ENCODE results near the gene NACA. TPM values are rescaled to one million over a fixed set of nuclear protein-coding genes. Genes with fewer than 3 reads are reported as not detected.

The NACA gene
- total and polyA plus RNA-seq, 8 donors: 305 to 892 (median 506) TPM

- WGBS, 2 donors: 0% methylated on average over 59 to 62 of the region's 62 CpGs
- DNase-seq: peak; percentile 56 to 89 (median 72)
- intact Hi-C loops (cut with DNase I): no loop called here
- H3K4me3 ChIP-seq: peak overlapping the region; percentile 59 to 94 (median 78)
- peaks cover 0 to 8% (median 0%) of the 10 kb centered on the region in 3 donors for H3K4me1 ChIP-seq
- FAIRE-seq: no peak
- no peaks in the 10 kb centered on the region for H3K9me3 ChIP-seq
- no peak for TF ChIP-seq CTCF (IDR thresholded peaks at IDR 0.05)
- no peaks in the 10 kb centered on the region for H3K36me3 ChIP-seq
- ATAC-seq: peak; percentile 21 to 47 (median 35)
- H3K27ac ChIP-seq: peak overlapping the region; percentile 95 to 100 (median 100)
- no peaks in the 10 kb centered on the region for H3K27me3 ChIP-seq
Measured at GRCh38 chr12:56687223-56688128, 37.6 kb downstream of the NACA start.

- Histone ChIP-seq H3K4me1 (peaks cover 0 to 8% (median 0%) of the 10 kb centered on the region in 3 donors), H3K36me3 (peaks cover 0 to 3% (median 0%) of the 10 kb centered on the region in 3 donors), H3K9me3 (no peaks in the 10 kb centered on the region), H3K4me3 (peak overlapping the region in 2 of 4 donors; percentile 59 to 94), H3K27ac (peak overlapping the region; percentile 20 to 100 (median 68)), H3K27me3 (no peaks in the 10 kb centered on the region)
- ATAC-seq (no peak), FAIRE-seq (no peak), DNase-seq (peak in 1 of 6 donors; percentile 40)
- intact Hi-C loops (cut with DNase I): no loop called here
- TF ChIP-seq CTCF (IDR thresholded peaks at IDR 0.05): no peak
- WGBS, 2 donors: 7 to 11% methylated on average over 8 of the region's 8 CpGs
Measured at GRCh38 chr12:56684745-56685359, 40.2 kb downstream of the NACA start.

GRCh38 chr12:56682323-56682722 lies 42.8 kb downstream of the NACA start:
- Histone ChIP-seq H3K36me3 (peaks cover 0 to 3% (median 0%) of the 10 kb centered on the region in 3 donors), H3K27ac (no peak overlapping the region), H3K4me1 (peaks cover 0 to 8% (median 0%) of the 10 kb centered on the region in 3 donors), H3K4me3 (no peak overlapping the region), H3K27me3 (no peaks in the 10 kb centered on the region), H3K9me3 (no peaks in the 10 kb centered on the region)
- FAIRE-seq (no peak), DNase-seq (peak in 1 of 6 donors; percentile 10), ATAC-seq (no peak)
- intact Hi-C loops (cut with DNase I): no loop called here
- TF ChIP-seq CTCF (IDR thresholded peaks at IDR 0.05): no peak
- 88 to 93% methylated on average over 6 of the region's 6 CpGs for WGBS, 2 donors

- Histone ChIP-seq H3K27me3 (no peaks in the 10 kb centered on the region), H3K36me3 (peaks cover 0 to 3% (median 0%) of the 10 kb centered on the region in 3 donors), H3K4me3 (no peak overlapping the region), H3K27ac (no peak overlapping the region), H3K4me1 (peaks cover 0 to 4% (median 0%) of the 10 kb centered on the region in 3 donors), H3K9me3 (no peaks in the 10 kb centered on the region)
- DNase-seq (peak in 1 of 6 donors; percentile 12), ATAC-seq (no peak), FAIRE-seq (no peak)
- TF ChIP-seq CTCF (IDR thresholded peaks at IDR 0.05): no peak
- intact Hi-C loops (cut with DNase I): no loop called here
- WGBS, 2 donors: 93% methylated on average over 13 of the region's 13 CpGs
Measured at GRCh38 chr12:56679883-56680575, 45.1 kb downstream of the NACA start.

All from pancreas (tissue), 10 donors.